Measurements from ENCODE around the gene MGAM2.

DNA sequence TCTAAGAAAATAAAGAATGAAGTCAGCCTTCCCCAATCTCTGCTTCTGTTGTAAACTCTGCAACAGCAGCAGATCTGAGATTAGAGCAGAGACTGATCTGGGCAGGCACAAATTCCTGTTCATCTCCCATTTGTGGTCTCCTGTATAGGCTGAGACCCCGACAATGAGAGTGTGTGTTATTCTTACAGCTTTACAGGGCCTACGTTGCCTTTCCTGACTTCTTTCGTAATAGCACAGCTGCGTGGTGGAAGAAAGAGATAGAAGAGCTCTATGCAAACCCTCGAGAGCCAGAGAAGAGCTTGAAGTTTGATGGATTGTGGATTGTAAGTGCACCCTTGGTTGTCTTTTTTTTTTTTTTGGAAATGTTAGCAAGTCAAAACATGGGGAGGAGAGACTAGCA lies 74.3 kb downstream of the MGAM2 start:
- TF ChIP-seq, protein P1, sequence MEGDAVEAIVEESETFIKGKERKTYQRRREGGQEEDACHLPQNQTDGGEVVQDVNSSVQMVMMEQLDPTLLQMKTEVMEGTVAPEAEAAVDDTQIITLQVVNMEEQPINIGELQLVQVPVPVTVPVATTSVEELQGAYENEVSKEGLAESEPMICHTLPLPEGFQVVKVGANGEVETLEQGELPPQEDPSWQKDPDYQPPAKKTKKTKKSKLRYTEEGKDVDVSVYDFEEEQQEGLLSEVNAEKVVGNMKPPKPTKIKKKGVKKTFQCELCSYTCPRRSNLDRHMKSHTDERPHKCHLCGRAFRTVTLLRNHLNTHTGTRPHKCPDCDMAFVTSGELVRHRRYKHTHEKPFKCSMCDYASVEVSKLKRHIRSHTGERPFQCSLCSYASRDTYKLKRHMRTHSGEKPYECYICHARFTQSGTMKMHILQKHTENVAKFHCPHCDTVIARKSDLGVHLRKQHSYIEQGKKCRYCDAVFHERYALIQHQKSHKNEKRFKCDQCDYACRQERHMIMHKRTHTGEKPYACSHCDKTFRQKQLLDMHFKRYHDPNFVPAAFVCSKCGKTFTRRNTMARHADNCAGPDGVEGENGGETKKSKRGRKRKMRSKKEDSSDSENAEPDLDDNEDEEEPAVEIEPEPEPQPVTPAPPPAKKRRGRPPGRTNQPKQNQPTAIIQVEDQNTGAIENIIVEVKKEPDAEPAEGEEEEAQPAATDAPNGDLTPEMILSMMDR (IDR thresholded peaks at IDR 0.05; ENCODE audit: low read depth, low read length, missing input control) = no peak
- TF ChIP-seq NR2F2 (IDR thresholded peaks at IDR 0.05) = no peak
- TF ChIP-seq JUND (IDR thresholded peaks at IDR 0.05) = no peak
- no peak for TF ChIP-seq RAD21 (IDR thresholded peaks at IDR 0.05)
- TF ChIP-seq EGR1 (IDR thresholded peaks at IDR 0.05; ENCODE audit: low read depth in 2 of 2) = no peak
- TF ChIP-seq, protein P2, sequence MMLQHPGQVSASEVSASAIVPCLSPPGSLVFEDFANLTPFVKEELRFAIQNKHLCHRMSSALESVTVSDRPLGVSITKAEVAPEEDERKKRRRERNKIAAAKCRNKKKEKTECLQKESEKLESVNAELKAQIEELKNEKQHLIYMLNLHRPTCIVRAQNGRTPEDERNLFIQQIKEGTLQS (IDR thresholded peaks at IDR 0.05) = no peak
- TF ChIP-seq, protein P3, sequence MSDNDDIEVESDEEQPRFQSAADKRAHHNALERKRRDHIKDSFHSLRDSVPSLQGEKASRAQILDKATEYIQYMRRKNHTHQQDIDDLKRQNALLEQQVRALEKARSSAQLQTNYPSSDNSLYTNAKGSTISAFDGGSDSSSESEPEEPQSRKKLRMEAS (IDR thresholded peaks at IDR 0.05) = no peak
- no peak for TF ChIP-seq TAF1 (conservative IDR thresholded peaks at IDR 0.05)
- no peak for TF ChIP-seq FOXA1 (IDR thresholded peaks at IDR 0.05)
- TF ChIP-seq SP1 (IDR thresholded peaks at IDR 0.05) = no peak
- TF ChIP-seq, protein P4, sequence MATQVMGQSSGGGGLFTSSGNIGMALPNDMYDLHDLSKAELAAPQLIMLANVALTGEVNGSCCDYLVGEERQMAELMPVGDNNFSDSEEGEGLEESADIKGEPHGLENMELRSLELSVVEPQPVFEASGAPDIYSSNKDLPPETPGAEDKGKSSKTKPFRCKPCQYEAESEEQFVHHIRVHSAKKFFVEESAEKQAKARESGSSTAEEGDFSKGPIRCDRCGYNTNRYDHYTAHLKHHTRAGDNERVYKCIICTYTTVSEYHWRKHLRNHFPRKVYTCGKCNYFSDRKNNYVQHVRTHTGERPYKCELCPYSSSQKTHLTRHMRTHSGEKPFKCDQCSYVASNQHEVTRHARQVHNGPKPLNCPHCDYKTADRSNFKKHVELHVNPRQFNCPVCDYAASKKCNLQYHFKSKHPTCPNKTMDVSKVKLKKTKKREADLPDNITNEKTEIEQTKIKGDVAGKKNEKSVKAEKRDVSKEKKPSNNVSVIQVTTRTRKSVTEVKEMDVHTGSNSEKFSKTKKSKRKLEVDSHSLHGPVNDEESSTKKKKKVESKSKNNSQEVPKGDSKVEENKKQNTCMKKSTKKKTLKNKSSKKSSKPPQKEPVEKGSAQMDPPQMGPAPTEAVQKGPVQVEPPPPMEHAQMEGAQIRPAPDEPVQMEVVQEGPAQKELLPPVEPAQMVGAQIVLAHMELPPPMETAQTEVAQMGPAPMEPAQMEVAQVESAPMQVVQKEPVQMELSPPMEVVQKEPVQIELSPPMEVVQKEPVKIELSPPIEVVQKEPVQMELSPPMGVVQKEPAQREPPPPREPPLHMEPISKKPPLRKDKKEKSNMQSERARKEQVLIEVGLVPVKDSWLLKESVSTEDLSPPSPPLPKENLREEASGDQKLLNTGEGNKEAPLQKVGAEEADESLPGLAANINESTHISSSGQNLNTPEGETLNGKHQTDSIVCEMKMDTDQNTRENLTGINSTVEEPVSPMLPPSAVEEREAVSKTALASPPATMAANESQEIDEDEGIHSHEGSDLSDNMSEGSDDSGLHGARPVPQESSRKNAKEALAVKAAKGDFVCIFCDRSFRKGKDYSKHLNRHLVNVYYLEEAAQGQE (IDR thresholded peaks at IDR 0.05) = no peak
- TF ChIP-seq GABPA (IDR thresholded peaks at IDR 0.05 in 1 of 2, conservative IDR thresholded peaks at IDR 0.05 in 1 of 2) = no peak
- no peak for TF ChIP-seq YY1 (IDR thresholded peaks at IDR 0.05)

Data from liver (tissue), 3 donors.